Neural progenitor cell (in vitro differentiated cells): ENCODE results near the gene COP1.

Experiments
- CTCF ChIP-seq: fragments of 200-600 bp; sonication (generic); IDR thresholded peaks from 2 replicates; pipeline ENCODE4 v1.5.1; 2017; ENCODE audit warnings: antibody characterized with exemption, mild to moderate bottlenecking
- EZH2 ChIP-seq: fragments of 200-600 bp; sonication (generic); IDR thresholded peaks from 2 replicates; pipeline ENCODE4 v1.6.1; 2017; ENCODE audit warnings: antibody characterized with exemption, mild to moderate bottlenecking, moderate library complexity

GRCh38 chr1:175911138-175911537 lies 295.9 kb downstream of the COP1 start:
- TF ChIP-seq CTCF (no peak), EZH2 (no peak)
